ENCODE measurements around the gene KLK5.

Gene KLK5

DNA sequence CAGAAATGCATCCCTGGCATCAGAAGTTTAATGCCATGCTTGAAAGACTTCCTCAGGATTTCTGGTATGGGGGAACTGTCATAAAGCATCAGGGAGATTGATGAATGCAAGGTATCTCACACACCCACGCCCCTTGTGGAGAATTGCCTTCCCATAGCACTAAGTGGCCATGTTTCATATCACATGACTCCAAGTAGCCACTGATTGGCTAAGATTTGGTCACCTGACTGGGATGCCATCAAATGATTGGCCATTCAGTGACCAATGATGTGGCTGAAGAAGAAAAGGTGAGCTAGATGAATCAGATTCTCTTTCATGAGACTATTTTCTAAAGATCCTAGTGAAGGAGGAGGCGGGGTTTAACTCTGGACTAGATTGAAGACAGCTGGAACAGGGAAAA lies 41.3 kb upstream of the KLK5 start:
- TF ChIP-seq, protein P1, sequence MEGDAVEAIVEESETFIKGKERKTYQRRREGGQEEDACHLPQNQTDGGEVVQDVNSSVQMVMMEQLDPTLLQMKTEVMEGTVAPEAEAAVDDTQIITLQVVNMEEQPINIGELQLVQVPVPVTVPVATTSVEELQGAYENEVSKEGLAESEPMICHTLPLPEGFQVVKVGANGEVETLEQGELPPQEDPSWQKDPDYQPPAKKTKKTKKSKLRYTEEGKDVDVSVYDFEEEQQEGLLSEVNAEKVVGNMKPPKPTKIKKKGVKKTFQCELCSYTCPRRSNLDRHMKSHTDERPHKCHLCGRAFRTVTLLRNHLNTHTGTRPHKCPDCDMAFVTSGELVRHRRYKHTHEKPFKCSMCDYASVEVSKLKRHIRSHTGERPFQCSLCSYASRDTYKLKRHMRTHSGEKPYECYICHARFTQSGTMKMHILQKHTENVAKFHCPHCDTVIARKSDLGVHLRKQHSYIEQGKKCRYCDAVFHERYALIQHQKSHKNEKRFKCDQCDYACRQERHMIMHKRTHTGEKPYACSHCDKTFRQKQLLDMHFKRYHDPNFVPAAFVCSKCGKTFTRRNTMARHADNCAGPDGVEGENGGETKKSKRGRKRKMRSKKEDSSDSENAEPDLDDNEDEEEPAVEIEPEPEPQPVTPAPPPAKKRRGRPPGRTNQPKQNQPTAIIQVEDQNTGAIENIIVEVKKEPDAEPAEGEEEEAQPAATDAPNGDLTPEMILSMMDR (IDR thresholded peaks at IDR 0.05): no peak

DNA sequence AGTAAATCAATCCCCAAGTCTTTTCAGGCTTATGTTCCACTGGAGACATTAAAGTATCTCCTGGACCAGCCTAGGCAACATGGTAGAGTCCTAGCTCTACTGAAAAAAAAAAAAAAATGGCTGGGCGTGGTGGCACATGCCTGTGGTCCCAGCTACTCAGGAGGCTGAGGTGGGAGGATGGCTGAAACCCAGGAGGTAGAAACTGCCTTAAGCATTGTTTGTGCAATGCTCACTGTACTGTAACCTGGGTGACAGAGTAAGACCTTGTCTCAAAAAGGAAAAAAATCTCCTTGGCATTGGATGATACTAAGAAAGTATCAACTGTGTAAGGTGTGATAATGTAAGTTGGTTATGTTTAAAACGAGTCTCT lies 39.8 kb upstream of the KLK5 start:
- TF ChIP-seq, protein P1 (IDR thresholded peaks at IDR 0.05): no peak

DNA sequence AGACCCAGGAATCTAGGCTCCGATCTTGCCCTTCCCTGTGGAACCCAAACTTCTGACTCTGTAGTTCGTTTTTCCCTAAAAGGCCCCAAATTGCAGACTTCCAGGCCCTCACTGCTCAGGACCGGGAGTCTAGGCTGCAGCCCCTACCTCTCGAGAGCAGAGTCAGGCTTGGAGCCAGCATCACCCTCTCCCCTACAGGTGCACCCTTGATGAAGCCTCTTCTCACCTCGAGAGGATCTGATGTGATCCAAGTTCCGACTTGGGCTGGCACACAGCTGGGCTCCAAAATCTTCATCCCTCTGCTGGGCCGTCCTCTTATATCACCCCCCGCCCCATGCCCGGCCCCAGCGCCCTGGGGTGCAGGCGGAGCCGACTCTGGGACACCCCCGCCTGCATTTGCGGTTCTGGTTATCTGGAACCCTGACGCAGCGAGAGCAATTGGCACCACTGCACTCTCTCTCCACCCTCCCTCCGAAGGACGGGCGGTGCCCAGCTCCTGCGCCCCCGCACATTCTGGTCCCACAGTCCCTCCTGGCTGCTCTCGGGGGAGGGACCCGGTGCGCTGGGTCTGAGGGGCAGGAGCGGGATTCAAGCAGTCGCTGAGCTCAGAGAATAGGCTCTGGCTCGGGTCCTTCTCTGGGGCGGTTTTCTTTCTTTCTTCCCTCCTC lies 30.9 kb upstream of the KLK5 start, which contains the start of gene KLK7:
Gene KLK7, minus strand, starts transcription at position 293 of the 668 bp plus-strand sequence. CDS start 1,518 bp downstream, outside the sequence.
- TF ChIP-seq, protein P1 (IDR thresholded peaks at IDR 0.05): no peak

DNA sequence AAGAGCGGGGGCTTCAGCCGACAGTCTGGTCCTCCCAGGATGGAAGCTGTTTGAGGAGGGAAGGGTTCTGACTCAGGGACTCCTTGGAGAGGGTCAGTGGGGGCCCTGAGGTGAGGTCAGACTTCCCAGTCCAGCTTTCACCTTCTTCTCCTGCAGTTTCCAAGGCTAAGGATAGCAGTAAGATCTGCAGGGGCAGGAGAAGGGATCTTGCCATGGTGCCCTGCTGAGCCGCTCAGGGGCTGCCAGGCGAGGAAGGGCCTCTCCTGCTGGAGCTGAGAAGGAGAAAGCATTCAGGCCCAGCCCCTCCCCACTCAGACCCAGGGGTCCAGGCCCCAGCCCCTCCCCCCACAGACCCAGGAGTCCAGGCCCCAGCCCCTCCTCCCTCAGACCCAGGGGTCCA lies 29.3 kb upstream of the KLK5 start:
- TF ChIP-seq, protein P1 (IDR thresholded peaks at IDR 0.05): no peak

DNA sequence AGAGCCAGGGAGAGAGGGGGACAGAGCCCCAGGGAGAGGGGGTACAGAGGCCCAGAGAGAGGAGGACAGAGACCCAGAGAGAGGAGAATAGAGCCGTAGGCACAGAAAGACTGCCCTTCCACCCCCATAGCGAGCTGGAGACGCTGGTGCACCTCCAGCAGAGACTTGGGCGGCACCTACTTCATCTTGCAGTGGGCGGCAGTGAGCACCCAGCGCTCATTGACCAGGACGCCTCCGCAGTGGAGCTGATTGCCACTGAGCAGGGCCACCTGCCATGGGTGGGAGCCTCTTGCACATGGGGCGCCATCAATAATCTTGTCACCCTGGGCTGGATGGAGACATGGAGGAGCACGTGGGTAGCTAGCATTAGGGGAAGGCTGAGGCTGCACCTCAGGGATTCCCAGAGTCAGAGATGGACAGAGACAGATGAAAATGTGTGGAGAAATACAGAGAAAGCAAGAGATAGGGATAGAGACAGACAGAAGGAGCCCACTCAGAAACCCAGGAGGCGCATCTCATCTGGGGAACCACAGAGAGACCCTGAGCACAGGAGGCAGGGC lies 28.8 kb upstream of the KLK5 start:
- TF ChIP-seq, protein P1 (IDR thresholded peaks at IDR 0.05): no peak

DNA sequence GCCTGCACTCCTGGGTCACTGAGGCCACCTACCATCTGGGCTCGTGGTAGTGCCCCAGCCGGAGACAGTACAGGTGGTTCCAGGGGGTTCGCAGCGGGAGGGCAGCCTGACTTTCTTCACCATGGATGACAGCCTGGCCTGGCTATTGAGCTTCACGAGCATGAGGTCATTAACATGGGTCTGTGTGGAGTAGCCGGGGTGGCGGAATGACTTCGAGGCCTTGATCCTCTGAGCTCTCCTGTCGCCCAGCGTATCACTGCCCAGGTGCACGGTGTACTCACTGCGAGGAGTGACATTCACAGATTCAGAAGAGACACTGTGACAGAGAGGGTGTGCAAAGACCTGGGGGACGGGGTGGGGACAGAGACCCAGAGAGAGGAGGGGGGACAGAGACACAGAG lies 27.4 kb upstream of the KLK5 start:
- TF ChIP-seq, protein P1 (IDR thresholded peaks at IDR 0.05): no peak

DNA sequence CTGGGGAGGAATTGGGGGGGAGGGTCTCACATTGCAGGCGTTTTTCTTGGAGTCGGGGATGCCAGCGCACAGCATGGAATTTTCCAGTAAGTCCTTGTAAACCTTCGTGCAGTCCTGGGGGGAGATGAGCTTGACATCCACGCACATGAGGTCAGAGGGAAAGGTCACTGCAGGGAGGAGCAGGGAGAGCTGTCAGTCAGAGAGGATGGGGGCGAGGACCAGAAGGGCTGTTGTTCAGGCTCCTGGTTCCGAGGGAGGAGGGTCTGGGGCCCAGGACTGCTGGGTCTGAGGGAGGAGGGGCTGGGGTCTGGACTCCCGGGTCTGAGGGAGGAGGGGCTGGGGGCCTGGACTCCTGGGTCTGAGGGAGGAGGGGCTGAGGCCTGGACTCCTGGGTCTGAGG lies 26.9 kb upstream of the KLK5 start:
- TF ChIP-seq, protein P1 (IDR thresholded peaks at IDR 0.05): no peak
